ENCODE results near the gene HOXA6.
A peak's percentile ranks its signal among the peaks of the same experiment; 100 is the strongest.

The HOXA6 gene

GRCh38 chr7:27161214-27161720, 13.7 kb upstream of the HOXA6 start:
- DNase-seq (ENCODE audit: low spot score): peak; percentile 76

GRCh38 chr7:27160546-27161213, 13.1 kb upstream of the HOXA6 start:
- DNase-seq (ENCODE audit: low spot score): peak; percentile 89

- DNase-seq (ENCODE audit: low spot score): no peak
Observed at GRCh38 chr7:27160145-27160545, 12.6 kb upstream of the HOXA6 start.

GRCh38 chr7:27159266-27160144, 11.9 kb upstream of the HOXA6 start:
- no peak for DNase-seq (ENCODE audit: low spot score)

GRCh38 chr7:27158436-27159265, 11.1 kb upstream of the HOXA6 start:
- no peak for DNase-seq (ENCODE audit: low spot score)

GRCh38 chr7:27157702-27158431, 10.3 kb upstream of the HOXA6 start:
- DNase-seq (ENCODE audit: low spot score): no peak

DNA sequence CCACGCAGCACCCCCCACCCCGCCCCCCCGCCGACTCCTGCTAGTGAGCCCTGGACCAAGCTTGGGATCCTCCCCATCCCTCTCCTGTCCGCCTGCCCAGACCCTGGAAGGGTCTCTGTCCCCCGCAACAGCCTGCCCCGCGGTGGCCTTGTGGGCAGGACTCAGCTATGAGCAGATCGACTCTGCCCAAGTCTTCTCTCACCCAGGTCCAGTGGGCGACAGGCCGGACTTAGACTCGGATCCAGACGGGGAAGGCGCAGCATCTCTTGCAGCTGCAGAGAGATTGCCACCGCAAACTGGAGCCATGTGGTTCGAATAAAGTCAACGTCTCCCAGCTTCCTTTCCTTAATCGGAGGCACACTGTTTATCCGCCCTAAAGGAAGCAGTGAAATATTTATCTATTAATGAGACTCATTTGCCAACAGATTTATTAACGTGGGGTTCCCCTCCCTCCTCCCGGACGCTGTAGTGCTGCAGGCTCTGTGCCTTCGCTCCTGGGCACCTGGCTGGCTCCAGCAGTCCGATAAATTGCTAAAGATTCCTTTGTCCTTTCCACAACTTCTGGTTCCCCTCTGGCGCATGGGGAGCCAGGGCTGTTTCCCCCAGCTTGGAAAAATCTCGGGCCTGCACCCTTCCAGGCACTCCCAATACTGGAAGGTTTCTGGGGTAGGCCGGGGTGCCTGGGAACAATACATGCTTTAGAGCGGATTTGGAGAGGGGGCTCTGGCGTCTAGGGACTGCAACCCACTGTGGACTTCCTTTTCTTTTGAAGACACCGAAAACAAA, 9.5 kb upstream of the HOXA6 start:
- no peak for DNase-seq (ENCODE audit: low spot score)

DNA sequence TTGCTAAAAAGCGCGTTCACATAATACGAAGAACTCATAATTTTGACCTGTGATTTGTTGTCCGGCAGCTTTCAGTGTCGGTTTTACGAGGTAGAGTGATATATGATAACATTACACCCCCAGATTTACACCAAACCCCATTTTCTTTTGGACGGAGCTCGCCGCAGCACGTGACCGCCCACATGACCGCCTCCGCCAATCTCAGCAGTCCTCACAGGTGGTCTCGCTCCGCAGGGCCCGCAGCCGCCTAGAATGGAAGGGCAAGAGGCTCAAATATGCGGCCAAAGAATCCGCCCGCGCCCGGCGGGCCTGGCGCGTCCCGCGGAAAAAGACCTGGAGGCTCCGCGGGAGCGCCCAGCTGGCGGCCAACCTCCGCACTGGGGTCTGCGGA, 8.9 kb upstream of the HOXA6 start, which contains the start of gene HOXA7:
HOXA7 (minus strand) TSS at position 168 of the 391 bp plus-strand sequence; CDS start at position 38, 130 bp downstream.
- peak; percentile 91 for DNase-seq (ENCODE audit: low spot score)

GRCh38 chr7:27155816-27156507, 8.4 kb upstream of the HOXA6 start:
- DNase-seq (ENCODE audit: low spot score): peak; percentile 55

DNA sequence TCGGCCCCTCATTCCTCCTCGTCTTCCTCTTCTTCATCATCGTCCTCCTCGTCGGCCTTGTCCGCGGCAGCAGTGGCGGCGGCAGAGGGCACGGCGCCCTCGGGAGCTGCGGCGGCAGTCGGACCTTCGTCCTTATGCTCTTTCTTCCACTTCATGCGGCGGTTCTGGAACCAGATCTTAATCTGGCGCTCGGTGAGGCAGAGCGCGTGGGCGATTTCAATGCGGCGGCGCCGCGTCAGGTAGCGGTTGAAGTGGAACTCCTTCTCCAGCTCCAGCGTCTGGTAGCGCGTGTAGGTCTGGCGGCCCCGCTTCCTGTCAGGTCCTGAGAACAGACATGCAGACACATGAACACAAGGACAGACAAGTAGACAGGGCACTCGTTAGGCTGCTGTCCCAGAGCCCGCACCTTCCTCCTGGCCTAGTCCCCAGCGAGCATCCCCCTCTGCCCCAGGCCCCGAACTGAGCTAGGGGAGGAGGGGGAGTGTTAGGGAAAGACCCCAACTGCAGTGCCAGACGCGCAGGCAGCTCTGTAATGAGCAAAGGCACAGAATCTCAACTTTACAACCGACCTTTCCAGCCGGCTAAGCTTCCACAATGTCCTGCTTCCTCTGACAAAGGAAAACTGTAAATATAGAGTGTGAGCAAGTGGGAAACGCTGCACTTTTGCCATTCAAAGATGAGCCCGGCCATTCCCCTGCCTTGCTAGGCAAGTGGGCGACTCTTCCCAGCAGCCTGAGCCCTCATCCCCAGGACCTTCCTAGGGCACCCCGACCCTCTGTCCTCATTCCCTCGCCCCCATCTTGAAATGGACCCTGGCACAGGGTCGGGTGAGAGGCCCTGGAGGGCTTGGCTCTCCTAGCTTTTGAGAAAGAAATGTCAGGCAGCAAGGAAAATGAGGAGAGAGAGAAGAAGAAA, 7.6 kb upstream of the HOXA6 start:
- peak; percentile 73 for DNase-seq (ENCODE audit: low spot score)

- no peak for DNase-seq (ENCODE audit: low spot score)
Observed at GRCh38 chr7:27154369-27154768, 6.8 kb upstream of the HOXA6 start.

GRCh38 chr7:27153526-27153925, 6.0 kb upstream of the HOXA6 start:
- DNase-seq (ENCODE audit: low spot score): no peak

- no peak for DNase-seq (ENCODE audit: low spot score)
Observed at GRCh38 chr7:27152816-27153442, 5.4 kb upstream of the HOXA6 start.

DNA sequence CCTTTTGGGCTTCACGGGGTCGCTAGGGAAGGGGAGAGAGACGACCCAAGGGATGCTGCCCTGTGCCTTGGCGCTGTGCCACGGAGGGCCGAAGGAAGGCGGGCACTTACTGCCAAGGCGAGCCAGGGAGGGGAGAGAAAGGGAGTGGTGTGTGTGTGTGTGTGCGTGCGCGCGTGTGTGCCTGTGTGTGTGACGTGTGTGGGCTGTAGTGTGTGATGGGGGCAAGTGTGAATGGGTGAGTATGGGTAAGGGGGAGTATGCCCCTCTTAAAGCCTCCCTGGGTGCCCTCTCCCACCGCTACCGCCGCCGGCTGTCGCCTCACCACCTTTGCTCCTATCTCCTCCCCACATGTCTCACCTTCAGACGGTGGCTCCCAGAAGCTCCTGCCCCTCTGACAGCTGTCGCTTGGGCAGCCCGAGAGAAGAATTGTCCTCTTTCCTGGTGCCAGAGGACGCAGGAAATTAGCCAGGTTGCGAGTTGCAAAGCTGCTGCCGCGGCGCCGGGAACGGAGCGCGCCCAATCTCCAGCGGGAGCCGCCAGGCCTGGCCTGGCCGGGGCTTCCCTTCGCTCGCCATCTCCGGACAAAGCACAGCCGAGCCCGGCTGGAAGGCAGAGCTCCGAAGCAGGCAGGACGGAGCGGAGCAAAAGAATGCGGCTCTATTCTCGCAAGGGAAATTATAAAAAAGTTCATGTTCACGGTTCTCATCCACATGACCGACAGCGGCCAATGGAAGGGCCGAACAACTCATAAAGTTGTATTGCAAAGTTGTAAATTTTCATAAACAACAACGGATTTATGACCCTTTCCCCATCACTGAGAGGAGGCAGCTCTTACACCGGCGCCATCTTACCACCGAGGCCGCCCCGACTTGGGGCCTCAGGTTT, 4.6 kb upstream of the HOXA6 start, which contains the start of gene HOXA3:
HOXA3 (minus strand) TSS at position 653 of the 885 bp plus-strand sequence. CDS start 41,943 bp downstream, outside the sequence.
- no peak for DNase-seq (ENCODE audit: low spot score)

GRCh38 chr7:27151341-27151930, 3.9 kb upstream of the HOXA6 start:
- DNase-seq (ENCODE audit: low spot score): no peak

- DNase-seq (ENCODE audit: low spot score): peak; percentile 89
Observed at GRCh38 chr7:27150568-27151340, 3.2 kb upstream of the HOXA6 start.

Data from RKO (cell line).